CD14-positive monocyte (primary cell): ENCODE data around the gene IL18. TPM values are rescaled to one million over a fixed set of nuclear protein-coding genes. Genes with fewer than 3 reads are reported as not detected.
A peak's percentile ranks its signal among the peaks of the same experiment; 100 is the strongest.

Source experiments
- DNase-seq, 3 donors: peaks; one replicate each; pipeline ENCODE4 v3.0.0-alpha.2; 2011 to 2022
- H2AFZ ChIP-seq: 2 replicates; pipeline ENCODE4 v1.6.0; 2012; ENCODE audit warnings: mild to moderate bottlenecking, low read depth, low read length, inconsistent platforms; ENCODE audit not compliant: insufficient read depth, poor library complexity, severe bottlenecking
- H3K27ac ChIP-seq, 2 donors: 1 replicate in 1 of 2; 2 replicates in 1 of 2; pipeline ENCODE4 v1.5.1; 2012 to 2013; ENCODE audit warnings: low read length in 2 of 2, control low read depth in 1 of 2, inconsistent platforms in 1 of 2, low read depth in 1 of 2, mild to moderate bottlenecking in 1 of 2
- H3K27me3 ChIP-seq, 2 donors: one replicate each; pipeline versions ENCODE4 v1.6.0 to v1.6.1; 2011 to 2013; ENCODE audit warnings: low read length in 2 of 2; ENCODE audit not compliant: control insufficient read depth in 2 of 2, insufficient read depth in 2 of 2
- H3K36me3 ChIP-seq, 2 donors: replicated peaks in 1 of 2; 1 replicate in 1 of 2; 2 replicates in 1 of 2; pipeline versions ENCODE4 v1.5.1 to v1.6.1; 2012 to 2013; ENCODE audit warnings: low read length in 2 of 2, control low read depth in 1 of 2, inconsistent platforms in 1 of 2, mild to moderate bottlenecking in 1 of 2; ENCODE audit not compliant: insufficient read depth in 2 of 2, control insufficient read depth in 1 of 2
- H3K4me1 ChIP-seq, 2 donors: 1 replicate in 1 of 2; 2 replicates in 1 of 2; pipeline versions ENCODE4 v1.5.1 to v1.6.1; 2012 to 2013; ENCODE audit warnings: low read length in 2 of 2, control low read depth in 1 of 2, inconsistent platforms in 1 of 2, mild to moderate bottlenecking in 1 of 2, moderate library complexity in 1 of 2; ENCODE audit not compliant: insufficient read depth in 2 of 2, control insufficient read depth in 1 of 2
- H3K4me2 ChIP-seq: replicated peaks from 2 replicates; pipeline ENCODE3; 2012; ENCODE audit warnings: low read length, moderate library complexity, mild to moderate bottlenecking; ENCODE audit not compliant: poor library complexity, severe bottlenecking; ENCODE audit errors: extremely low read depth
- H3K4me3 ChIP-seq, 3 experiments: fragments of 200-600 bp in 1 of 3; sonication (generic) in 1 of 3; replicated peaks in 1 of 3; 1 replicate in 2 of 3; 2 replicates in 1 of 3; pipeline ENCODE4 v1.5.1; 2011 to 2013; ENCODE audit warnings: low read length in 3 of 3, mild to moderate bottlenecking in 3 of 3, control low read depth in 2 of 3, low read depth in 2 of 3, inconsistent platforms in 1 of 3, moderate library complexity in 1 of 3
- H3K79me2 ChIP-seq: 2 replicates; pipeline ENCODE4 v1.6.0; 2012; ENCODE audit warnings: mild to moderate bottlenecking, control low read depth, inconsistent platforms, low read length, moderate library complexity; ENCODE audit not compliant: insufficient read depth
- H3K9ac ChIP-seq: 2 replicates; pipeline ENCODE4 v1.6.0; 2017; ENCODE audit warnings: low read length, mild to moderate bottlenecking; ENCODE audit not compliant: insufficient read depth, poor library complexity, severe bottlenecking
- H3K9me3 ChIP-seq, 2 donors: replicated peaks in 1 of 2; 1 replicate in 1 of 2; 2 replicates in 1 of 2; pipeline versions ENCODE4 v1.5.1 to v1.6.1; 2012 to 2013; ENCODE audit warnings: low read length in 2 of 2, control low read depth in 1 of 2; ENCODE audit not compliant: control insufficient read depth in 1 of 2, insufficient read depth in 1 of 2
- H4K20me1 ChIP-seq: 2 replicates; pipeline ENCODE4 v1.6.0; 2012; ENCODE audit warnings: mild to moderate bottlenecking, low read length, control low read depth, moderate library complexity; ENCODE audit not compliant: insufficient read depth
- H3K27ac Mint-ChIP-seq, 7 donors: one replicate each; pipeline ENCODE4 v1.8.0; 2020; ENCODE audit warnings: mild to moderate bottlenecking in 7 of 7, mixed read lengths in 7 of 7, moderate library complexity in 6 of 7, inconsistent platforms in 2 of 7
- H3K27me3 Mint-ChIP-seq, 3 donors: one replicate each; pipeline ENCODE4 v1.8.0; 2021 to 2022; ENCODE audit warnings: low read depth in 3 of 3, mild to moderate bottlenecking in 3 of 3, mixed read lengths in 3 of 3, moderate library complexity in 3 of 3, inconsistent platforms in 1 of 3
- H3K36me3 Mint-ChIP-seq, 2 donors: one replicate each; pipeline ENCODE4 v1.8.0; 2020; ENCODE audit warnings: mixed read lengths in 2 of 2, inconsistent platforms in 1 of 2, mild to moderate bottlenecking in 1 of 2
- H3K4me1 Mint-ChIP-seq: one replicate; pipeline ENCODE4 v1.8.0; 2020; ENCODE audit warnings: mild to moderate bottlenecking, mixed read lengths
- H3K4me3 Mint-ChIP-seq, 2 donors: one replicate each; pipeline ENCODE4 v1.8.0; 2020; ENCODE audit warnings: mild to moderate bottlenecking in 2 of 2, mixed read lengths in 2 of 2, moderate library complexity in 1 of 2
- H3K9me3 Mint-ChIP-seq, 7 donors: one replicate each; pipeline ENCODE4 v1.8.0; 2020 to 2022; ENCODE audit warnings: mixed read lengths in 7 of 7, mild to moderate bottlenecking in 6 of 7, moderate library complexity in 6 of 7, inconsistent platforms in 2 of 7
- WGBS: methylation state at CpG from one replicate; pipeline ENCODE4 v1.1.5; 2013; ENCODE audit warnings: missing lambda C conversion rate; ENCODE audit not compliant: insufficient coverage; 5-methylcytosine and 5-hydroxymethylcytosine counted together
- intact Hi-C, 2 donors: fragments of 100-400 bp; cut with micrococcal nuclease; formaldehyde crosslinking; loops; one replicate each; pipeline versions ENCODE4 v1.15.0 to v1.15.1; 2023
- polyA plus RNA-seq, 3 donors: library from polyadenylated mRNA; depleted of rRNA in 1 of 3; unstranded in 2 of 3; stranded (reverse) in 1 of 3; fragments of 300-500 nt in 2 of 3; fragments of >200 nt in 1 of 3; fragmentation: Illumina TruSeq in 2 of 3; gene quantifications; 1 replicate in 2 of 3; 2 replicates in 1 of 3; pipeline ENCODE4 v1.2.3, GENCODE V29; 2012 to 2021
- TF ChIP-seq, protein P1 (sequence below): fragments of 200-600 bp; IDR thresholded peaks from one replicate; pipeline ENCODE4 v1.8.0; 2022; ENCODE audit warnings: antibody characterized with exemption, mild to moderate bottlenecking

Gene IL18
- polyA plus RNA-seq, 3 donors = 11.7 to 16.2 (median 16.1) TPM

DNA sequence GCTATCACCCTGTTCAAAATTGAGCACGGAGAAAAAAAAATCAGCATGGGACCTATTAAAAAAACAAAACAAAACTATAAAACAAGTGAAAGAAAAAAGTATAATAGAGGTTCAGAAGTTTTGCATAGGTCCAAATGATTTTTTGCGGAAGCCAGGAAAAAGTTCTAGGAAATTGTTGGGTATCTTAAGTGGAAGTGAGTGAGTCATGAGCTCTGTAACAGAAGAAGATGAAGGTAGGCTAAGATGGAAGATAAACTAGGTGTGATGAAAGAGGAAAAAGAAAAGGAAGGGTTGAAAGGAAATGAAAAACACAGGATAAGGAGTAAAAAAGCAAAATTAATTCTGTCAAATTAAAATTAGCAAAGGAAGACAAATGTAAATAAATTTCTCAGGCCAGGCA, 49.4 kb downstream of the IL18 start:
- peak overlapping the region in 1 of 7 donors; percentile 21 for H3K27ac Mint-ChIP-seq
- H3K4me2 ChIP-seq = no peak overlapping the region
- H3K4me1 ChIP-seq = peaks cover 13 to 16% of the 10 kb centered on the region in 2 donors
- no peaks in the 10 kb centered on the region for H4K20me1 ChIP-seq
- H3K4me3 ChIP-seq = no peak overlapping the region
- H3K27me3 ChIP-seq = no peaks in the 10 kb centered on the region
- no peaks in the 10 kb centered on the region for H3K36me3 ChIP-seq
- no peak overlapping the region for H2AFZ ChIP-seq
- H3K36me3 Mint-ChIP-seq = peaks cover 3 to 4% of the 10 kb centered on the region in 2 donors
- peaks cover 0 to 2% (median 0%) of the 10 kb centered on the region in 3 donors for H3K27me3 Mint-ChIP-seq
- 100% methylated on average over 1 of the region's 2 CpGs for WGBS
- H3K9me3 ChIP-seq = no peaks in the 10 kb centered on the region
- H3K4me1 Mint-ChIP-seq = peaks cover 21% of the 10 kb centered on the region
- intact Hi-C loops = loop anchor here (5.0 to 10.0 kb wide), 2 partner anchors 63 to 170 kb away; partner anchors contain the start of gene BCO2 (in 2 of the 2)
- no peak overlapping the region for H3K9ac ChIP-seq
- H3K9me3 Mint-ChIP-seq = peaks cover 0 to 4% (median 0%) of the 10 kb centered on the region in 7 donors
- H3K4me3 Mint-ChIP-seq = no peak overlapping the region
- TF ChIP-seq, protein P1, sequence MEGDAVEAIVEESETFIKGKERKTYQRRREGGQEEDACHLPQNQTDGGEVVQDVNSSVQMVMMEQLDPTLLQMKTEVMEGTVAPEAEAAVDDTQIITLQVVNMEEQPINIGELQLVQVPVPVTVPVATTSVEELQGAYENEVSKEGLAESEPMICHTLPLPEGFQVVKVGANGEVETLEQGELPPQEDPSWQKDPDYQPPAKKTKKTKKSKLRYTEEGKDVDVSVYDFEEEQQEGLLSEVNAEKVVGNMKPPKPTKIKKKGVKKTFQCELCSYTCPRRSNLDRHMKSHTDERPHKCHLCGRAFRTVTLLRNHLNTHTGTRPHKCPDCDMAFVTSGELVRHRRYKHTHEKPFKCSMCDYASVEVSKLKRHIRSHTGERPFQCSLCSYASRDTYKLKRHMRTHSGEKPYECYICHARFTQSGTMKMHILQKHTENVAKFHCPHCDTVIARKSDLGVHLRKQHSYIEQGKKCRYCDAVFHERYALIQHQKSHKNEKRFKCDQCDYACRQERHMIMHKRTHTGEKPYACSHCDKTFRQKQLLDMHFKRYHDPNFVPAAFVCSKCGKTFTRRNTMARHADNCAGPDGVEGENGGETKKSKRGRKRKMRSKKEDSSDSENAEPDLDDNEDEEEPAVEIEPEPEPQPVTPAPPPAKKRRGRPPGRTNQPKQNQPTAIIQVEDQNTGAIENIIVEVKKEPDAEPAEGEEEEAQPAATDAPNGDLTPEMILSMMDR = no peak
- H3K27ac ChIP-seq = no peak overlapping the region
- no peak for DNase-seq
- H3K79me2 ChIP-seq = no peaks in the 10 kb centered on the region

DNA sequence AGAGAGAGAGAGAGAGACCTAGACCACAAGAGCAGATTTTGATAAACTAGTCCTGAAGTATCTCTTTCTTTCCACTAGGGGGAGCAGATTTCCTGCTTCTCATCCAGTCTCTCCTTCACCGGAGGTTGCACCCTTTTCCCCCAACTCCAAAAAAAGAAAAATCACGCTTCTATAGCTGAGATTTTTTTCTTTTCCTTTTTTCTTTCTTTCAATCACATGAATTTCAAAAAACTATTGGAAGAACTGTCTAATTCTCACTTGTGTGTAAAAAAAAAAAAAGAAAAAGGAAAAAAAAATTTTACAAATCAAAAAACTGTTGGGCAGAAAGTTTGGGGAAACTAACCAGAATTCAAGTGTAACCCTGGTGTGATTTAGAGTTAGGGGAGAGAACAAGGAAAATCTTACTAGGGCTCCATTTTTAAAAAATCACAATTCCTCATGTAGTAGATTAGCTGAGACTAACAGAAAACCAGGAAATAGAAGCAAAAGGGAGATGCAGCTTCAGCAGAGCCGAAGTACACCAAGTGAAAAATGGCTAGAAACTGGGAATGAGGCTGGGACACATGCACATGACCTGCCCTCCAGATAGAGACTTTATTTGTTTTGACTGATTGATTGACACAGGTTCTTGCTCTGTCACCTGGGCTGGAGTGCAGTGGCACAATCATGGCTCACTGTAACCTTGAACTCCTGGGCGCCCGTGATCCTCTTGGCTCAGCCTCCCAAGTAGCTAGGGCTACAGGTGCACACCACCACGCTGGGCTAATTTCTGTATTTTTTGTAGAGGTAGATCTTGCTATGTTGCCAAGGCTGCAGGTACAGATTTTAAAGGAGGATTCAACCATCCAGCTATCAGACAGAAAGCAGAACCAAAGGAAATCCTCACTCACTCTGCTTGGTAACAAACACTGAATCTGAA, 50.1 kb downstream of the IL18 start:
- H3K4me3 ChIP-seq = no peak overlapping the region
- TF ChIP-seq, protein P1 = peak; percentile 80
- no peaks in the 10 kb centered on the region for H3K9me3 ChIP-seq
- WGBS = 91% methylated on average over 1 of the region's 6 CpGs
- H3K27me3 ChIP-seq = no peaks in the 10 kb centered on the region
- no peaks in the 10 kb centered on the region for H3K79me2 ChIP-seq
- no peak overlapping the region for H3K27ac ChIP-seq
- H3K4me2 ChIP-seq = no peak overlapping the region
- peaks cover 10 to 15% of the 10 kb centered on the region in 2 donors for H3K4me1 ChIP-seq
- peak; percentile 36 to 72 (median 72) for DNase-seq
- Mint-ChIP-seq H3K4me3 (no peak overlapping the region), H3K4me1 (peaks cover 19% of the 10 kb centered on the region), H3K9me3 (peaks cover 0 to 4% (median 0%) of the 10 kb centered on the region in 7 donors), H3K27me3 (peaks cover 0 to 2% (median 0%) of the 10 kb centered on the region in 3 donors), H3K36me3 (peaks cover 4 to 6% of the 10 kb centered on the region in 2 donors), H3K27ac (peak overlapping the region in 3 of 7 donors; percentile 21 to 77 (median 35))
- no peaks in the 10 kb centered on the region for H3K36me3 ChIP-seq
- H3K9ac ChIP-seq = no peak overlapping the region
- intact Hi-C loops = loop anchor here (5.0 to 10.0 kb wide), 2 partner anchors 64 to 171 kb away; partner anchors contain the start of gene BCO2 (in 2 of the 2)
- H4K20me1 ChIP-seq = no peaks in the 10 kb centered on the region
- H2AFZ ChIP-seq = peak overlapping the region; percentile 6
